Adrenal gland (tissue), 5 donors: ENCODE measurements around the gene WNT8A.

Experiments
- CTCF ChIP-seq, 6 experiments: fragments of 450-650 bp in 4 of 6; fragments of 200-600 bp in 2 of 6; sonication (generic) in 1 of 6; IDR thresholded peaks; 1 replicate in 5 of 6; 2 replicates in 1 of 6; pipeline versions ENCODE4 v1.5.1 to v1.8.0; 2016 to 2021; ENCODE audit warnings: antibody characterized with exemption in 6 of 6, mild to moderate bottlenecking in 2 of 6, moderate library complexity in 1 of 6
- POLR2A ChIP-seq, 2 donors: fragments of 450-650 bp; IDR thresholded peaks; one replicate each; pipeline ENCODE4 v1.6.1; 2017; ENCODE audit warnings: antibody characterized with exemption in 2 of 2, mild to moderate bottlenecking in 2 of 2, moderate library complexity in 1 of 2
- donor health status: DM: no; HTN: no; CAD: no.

GRCh38 chr5:138083702-138084101, at the start of gene WNT8A:
- TF ChIP-seq CTCF (IDR thresholded peaks at IDR 0.05) (no peak), POLR2A (IDR thresholded peaks at IDR 0.05) (no peak)
